HG03432 (cell line): ENCODE data around the gene SH3PXD2B.
"Not testable (repeated sequence)": the region's sequence is repeated elsewhere in the genome, so short reads cannot be mapped to it uniquely, and the experiment has no call there.

Source experiments
- ATAC-seq: cut with Tn5 transposase; IDR thresholded peaks from one replicate; pipeline ENCODE4 v1.9.1; 2021; ENCODE audit warnings: mild to moderate bottlenecking, moderate library complexity; ENCODE audit not compliant: unreplicated experiment

The SH3PXD2B gene

DNA sequence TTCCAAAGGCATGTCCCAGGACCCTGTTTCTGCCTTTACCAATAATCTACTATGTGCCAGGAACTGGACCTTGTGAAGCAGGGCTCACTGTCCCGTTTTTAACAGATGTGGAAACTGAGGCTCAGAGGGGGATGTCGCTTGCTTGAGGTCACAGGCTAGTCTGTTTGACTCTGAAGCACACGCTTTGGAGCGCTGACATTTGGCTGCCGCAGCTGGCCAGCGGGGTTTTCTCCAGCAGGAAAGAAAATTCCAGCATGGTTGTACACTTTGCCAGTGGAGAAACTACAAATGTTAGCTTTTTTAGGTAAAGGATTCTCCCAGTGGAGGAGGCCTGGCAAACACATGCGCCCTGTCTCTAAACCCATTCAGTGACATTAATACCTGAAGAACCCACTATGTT, 50.5 kb downstream of the SH3PXD2B start:
- ATAC-seq: no peak

DNA sequence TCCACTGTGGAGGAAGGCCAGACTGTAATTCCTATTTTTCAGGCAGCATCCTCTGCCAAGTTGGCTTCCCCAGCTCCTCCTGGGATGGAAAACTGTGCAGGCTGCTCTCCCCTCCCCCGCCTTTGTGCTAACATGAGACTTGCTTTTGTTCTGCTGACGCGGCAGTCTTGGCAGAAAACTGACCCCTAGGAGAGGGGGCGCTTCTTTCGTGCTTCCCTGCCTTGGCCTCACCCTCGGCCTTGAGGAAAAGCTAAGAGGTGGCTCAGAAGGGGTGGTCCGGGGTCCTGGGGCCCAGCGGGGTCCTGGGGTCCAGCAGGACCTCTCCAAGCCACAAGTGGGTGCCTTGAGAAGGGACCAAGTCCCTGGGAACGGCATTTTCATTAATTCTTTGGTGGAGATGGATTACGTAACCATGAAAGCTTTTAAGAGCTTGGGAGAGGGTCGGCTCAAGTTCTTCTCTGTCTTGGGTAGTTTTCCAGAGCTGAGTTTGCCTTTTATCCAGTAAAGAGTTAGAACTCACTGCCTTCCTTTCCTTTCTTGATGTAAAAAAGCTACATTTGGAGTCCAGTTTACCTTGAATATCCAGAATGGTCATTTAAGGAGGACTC, 51.0 kb downstream of the SH3PXD2B start:
- no peak for ATAC-seq

DNA sequence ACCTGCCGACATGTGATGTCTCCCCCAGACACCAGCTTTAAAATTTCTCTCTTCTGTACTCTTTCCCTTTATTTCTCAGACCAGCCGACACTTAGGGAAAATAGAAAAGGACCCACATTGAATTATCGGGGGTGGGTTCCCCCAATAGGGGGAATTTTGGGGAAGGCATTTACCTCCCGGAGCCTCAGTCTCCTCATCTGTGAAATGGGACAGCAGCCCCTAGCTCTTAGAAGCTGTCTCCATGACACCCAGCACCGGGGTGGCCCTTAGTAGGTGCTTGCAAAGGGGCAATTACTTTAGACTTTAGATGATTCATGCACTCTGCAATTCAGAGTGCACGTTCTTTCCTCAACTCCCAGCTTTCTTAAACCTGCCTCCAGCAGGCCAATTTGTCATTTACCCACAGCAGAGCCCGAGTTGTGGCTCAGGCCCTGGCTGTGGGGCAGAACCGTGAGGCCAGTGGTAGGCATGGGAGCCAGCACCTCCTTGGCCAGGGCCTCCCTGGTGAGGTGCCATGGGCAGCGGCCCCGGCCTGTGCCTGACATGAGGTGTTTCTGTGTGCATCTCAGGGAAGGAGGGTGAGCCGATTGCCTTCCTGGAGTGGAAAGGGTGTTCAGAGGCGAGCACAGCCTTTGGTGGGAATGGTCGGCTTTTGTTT, 51.7 kb downstream of the SH3PXD2B start:
- ATAC-seq: no peak

DNA sequence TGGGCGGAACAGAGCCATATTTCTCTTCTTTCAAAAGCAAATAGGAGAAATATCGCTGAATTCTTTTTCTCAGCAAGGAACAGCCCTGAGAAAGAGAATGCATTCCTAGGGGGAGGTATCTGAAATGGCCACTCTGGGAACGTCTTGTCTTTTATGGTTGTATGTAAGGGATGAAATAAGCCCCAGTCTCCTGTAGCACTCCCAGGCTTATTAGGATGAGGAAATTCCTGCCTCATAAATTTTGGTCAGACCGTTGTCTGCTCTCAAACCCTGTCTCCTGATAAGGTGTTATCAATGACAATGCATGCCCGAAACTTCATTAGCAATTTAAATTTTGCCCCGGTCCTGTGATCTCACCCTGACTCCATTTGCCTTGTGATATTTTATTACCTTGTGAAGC, 52.3 kb downstream of the SH3PXD2B start:
- not testable (repeated sequence) for ATAC-seq

DNA sequence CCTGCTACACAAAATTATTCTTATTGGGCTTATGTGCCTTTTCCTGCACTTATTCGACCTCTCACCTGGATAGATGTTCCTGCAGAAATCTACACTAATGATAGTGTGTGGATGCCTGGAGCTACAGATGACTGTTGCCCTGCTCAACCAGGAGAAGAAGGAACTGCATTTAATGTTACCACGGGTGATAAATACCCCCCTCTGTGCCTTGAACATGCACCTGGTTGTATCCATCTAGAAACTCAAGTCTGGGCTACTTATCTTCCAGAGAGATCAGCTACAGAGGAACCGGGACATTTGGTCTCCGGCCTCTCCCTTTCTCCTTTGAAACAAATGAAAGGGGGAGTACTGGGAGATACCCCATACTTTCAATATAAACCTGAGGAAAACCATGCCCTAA, 54.5 kb downstream of the SH3PXD2B start:
- no peak for ATAC-seq

DNA sequence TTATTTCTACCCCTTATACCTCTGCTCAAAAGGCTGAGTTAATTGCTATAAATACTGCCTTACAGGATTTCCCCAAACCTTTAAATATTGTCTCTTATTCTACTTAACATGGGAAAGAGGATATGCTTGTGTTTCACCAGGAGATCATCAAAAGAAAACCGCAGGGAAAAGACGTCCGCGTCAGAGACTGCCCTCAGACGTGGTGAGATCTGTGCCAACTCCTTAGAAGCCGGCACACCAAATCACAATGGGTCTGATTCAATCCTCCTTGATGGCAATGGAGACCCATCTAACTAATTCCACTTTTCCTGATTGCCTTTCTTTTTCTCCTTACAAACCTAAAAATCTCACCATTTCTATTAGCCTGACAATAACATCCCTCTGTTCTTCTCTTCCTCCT, 55.0 kb downstream of the SH3PXD2B start:
- no peak for ATAC-seq

DNA sequence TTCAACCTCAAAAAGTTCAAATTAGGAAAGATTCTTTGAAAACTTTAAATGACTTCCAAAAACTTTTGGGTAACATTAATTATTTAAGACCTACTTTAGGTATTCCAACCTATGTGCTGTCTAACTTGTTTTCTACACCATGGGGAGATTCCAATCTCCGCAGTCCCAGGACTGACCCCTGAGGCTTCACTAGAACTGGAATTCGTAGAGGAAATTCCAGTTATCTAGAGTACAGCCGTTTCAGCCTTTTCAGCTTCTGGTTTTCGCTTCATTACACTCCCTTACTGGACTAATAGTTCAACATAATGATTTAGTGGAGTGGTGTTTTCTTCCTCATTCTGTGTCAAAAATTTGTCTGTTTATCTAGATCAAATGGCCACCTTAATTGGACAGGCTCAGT, 55.7 kb downstream of the SH3PXD2B start:
- not testable (repeated sequence) for ATAC-seq

DNA sequence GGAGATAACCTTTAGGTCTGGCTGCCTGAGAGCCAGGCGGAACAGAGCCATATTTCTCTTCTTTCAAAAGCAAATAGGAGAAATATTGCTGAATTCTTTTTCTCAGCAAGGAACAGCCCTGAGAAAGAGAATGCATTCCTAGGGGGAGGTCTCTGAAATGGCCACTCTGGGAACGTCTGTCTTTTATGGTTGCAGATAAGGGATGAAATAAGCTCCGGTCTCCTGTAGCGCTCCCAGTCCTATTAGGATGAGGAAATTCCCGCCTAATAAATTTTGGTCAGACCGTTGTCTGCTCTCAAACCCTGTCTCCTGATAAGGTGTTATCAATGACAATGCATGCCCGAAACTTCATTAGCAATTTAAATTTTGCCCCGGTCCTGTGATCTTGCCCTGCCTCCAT, 57.3 kb downstream of the SH3PXD2B start:
- not testable (repeated sequence) for ATAC-seq

DNA sequence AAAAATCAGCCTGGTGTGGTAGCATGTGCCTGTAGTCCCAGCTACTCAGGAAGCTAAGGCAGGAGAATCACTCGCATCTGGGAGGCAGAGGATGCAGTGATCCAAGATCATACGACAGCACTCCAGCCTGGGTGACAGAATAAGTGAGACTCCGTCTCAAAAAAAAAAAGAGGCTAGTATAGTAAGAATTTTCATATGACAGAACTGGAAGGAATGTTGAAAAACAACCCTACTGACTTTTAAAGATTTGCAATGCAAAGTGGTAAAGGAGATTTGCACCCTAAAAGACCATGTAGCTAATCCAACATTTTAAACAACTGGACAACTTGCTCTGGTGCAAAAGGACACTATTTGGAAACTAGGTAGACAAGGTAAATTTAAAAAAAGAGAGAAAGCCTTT, 58.1 kb downstream of the SH3PXD2B start:
- ATAC-seq: no peak

DNA sequence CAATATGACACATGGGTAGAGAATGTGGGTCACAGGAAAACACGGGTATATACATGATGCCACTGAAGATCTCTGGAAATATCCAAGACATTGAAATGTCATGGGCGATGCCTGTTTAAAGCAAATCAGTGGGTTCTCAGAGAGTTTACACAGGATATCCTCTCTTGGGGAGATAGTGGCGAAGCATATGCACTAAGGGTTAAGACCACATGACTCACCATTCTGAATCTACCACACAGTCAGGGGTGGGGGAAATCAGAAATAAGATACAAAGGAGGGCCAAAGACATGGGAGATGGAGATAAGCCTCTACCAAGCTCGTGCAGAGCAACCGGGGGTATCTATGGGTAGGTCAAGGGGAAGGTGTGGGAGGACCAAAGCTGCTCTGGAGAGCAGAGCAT, 58.8 kb downstream of the SH3PXD2B start:
- ATAC-seq: no peak

DNA sequence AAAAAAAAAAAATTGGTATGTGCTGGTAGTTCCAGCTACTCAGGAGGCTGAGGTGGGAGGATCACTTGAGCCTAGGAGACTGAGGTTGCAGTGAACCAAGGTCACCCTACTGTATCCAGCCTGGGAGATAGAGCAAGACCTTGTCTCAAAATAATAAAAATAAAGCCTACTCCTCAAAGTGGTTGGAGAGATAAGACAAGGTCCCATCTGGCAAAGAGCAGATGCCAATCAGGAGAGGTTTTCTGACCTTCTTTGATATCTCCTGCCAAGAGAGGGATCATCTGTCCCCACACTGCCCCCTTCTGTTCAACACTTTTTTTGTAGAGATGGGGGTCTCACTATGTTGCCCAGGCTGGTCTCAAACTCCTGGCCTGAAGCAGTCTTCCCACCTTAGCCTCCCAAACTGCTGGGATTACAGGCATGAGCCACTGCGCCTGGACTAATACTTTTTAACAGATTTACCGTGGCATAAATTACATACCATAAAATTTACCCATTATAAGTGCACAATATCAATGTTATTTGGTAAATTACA, 64.7 kb downstream of the SH3PXD2B start:
- no peak for ATAC-seq

DNA sequence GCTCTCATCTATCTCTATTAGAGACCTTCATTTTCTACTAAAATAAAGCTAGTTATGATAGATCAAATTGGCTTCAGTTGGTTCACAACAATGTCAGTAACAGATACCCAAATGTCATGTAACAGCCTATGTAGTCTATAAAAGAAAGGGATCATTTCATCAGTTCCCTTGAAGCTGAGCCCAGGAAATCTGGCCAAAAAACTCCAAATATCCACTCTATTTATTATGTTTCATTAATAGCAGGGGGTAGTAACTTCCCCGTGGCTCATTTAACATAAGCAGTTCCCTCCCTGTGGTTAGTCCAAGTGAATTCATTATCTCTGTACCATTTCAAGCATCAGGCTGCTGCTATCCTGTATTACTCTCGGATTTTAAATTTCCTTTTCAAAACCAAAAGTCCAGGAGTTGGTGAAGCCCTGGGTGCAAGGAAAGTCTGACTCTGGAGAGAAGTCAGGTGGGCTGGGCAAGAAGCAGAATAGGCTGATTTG, 66.0 kb downstream of the SH3PXD2B start:
- ATAC-seq: no peak

DNA sequence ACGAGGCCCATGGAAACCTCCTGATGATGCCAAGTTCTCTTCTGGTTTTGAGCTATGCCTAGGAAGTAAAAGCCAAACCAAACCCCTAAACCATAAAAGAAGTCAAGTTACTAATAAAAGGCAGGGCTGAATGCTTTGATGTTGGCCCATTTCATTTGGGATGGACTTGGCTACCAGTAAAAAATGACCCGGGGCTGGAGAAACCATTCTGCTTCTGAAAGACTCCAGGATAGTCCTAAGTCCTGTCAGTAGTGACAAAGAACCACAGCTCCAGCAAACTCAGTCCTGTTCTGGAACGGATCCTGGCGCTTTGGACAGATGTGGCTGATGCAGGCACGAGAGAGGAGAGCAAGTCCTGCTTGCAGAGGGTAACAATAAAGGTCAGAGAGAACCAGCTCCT, 68.6 kb downstream of the SH3PXD2B start:
- no peak for ATAC-seq

DNA sequence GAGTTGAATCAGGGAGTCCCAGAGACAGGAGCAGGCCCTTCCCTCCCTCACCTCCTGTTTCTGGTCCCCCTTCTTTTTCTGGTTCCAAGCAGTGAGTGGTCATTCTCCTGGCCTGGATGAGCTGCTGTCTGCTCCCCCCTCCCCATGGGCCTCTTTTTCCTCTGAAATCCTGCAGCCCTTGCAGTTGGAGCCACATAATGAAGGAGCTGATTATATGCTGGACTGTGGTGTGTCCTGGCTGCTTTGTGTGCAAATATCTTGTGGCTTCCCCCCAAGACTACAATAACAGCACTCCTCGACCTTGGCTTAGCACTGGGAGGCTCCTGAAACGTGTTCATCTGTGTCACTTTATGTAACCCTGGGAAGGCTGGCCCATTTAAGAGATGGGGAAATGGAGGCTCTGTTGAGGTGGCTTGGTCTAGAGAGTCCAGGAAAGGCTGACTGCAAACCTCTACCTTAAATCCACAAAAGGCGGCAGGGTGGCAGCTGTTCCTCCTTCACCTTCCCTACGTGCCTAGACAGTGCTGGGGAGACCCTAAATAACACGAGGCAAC, 69.2 kb downstream of the SH3PXD2B start:
- ATAC-seq: no peak

DNA sequence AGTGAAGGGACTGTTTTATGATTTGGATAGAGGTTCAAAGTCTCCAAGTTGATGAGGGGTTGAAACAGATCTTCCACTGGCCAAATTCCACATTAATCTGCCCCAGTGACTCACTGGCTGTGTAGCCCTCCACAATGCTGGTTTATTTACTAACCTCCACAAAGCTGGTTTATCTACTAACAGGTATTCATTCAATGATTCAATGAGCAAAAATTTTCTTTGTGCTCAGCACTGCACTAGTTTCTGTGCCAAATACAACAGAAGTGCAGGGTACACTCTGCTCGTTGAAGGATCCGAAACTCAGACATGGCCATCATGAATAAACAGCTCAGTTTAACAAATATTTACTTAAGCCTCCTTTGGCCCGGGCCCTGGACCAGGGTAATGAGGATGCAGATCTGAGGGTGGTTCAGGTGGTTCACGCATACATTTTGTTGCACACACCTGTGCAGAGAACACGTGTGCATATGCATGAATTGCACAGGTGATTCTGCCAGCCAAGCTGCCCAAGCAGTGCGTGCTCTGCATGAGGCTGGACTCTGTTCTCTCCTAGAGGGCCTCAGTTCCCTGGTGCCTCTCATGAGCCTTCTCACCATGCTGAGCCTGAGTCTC, 71.0 kb downstream of the SH3PXD2B start:
- ATAC-seq: no peak

DNA sequence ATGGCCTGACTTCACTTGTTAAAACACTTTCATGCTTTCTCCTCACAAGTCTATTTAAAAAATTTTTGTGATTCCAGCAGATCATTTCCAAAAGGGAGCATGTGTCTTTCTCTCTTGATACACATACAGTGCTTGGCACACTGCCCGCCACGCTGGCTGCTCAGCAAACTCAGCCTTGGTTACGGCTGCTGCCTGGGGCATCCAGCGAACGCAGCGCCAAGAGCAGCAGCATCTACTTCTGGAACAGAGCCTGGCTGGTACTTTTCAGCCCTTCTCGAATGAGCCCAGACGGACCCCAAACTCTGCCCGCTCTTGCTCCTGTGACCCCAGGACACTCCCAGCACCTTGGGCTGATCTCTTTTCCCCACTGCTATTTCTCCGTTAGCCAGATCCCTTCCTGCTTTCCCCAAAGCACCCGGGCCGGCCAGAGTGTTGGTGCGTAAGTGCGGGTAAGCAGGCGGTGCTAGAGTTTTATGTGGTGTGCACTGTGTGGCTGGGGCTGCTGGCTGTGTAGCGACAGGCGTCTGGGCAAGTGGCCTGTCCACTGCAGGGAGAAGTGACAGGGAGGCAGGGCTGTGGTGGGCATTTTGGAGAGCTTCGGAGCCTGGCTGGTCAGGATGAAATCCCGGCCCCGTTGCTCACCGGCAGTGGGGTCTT, 73.2 kb downstream of the SH3PXD2B start:
- ATAC-seq: no peak

DNA sequence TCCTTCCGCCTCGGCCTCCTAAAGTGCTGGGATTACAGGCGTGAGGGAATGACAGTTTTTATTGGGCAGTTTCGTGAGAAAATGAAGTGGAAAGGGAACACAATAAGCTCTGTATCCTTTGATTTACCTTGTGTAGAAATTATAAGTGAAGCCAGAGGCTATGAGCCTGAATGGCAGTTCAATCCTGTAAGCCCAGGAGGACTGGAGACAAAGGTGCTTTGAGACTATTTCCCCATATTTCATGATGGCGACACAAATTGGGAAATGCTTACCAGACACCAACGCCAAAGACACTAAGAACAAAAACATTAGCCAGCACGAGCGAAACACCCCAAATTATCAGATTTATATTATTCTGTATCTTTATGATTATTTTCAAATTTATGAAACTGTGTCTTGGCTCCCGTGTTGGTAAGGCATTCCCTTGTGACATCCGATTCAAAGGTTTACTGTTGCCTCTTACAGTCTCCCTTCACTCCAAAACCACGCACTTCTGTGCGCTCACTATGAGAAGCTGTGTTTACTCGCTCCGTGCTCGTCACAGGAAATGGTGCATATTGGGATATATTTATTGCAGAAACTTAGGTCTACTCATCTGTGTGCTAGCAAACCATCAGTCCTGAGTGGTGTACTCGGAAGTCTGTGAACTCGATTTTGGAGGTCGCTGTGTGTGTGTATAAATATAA, 73.9 kb downstream of the SH3PXD2B start:
- no peak for ATAC-seq

DNA sequence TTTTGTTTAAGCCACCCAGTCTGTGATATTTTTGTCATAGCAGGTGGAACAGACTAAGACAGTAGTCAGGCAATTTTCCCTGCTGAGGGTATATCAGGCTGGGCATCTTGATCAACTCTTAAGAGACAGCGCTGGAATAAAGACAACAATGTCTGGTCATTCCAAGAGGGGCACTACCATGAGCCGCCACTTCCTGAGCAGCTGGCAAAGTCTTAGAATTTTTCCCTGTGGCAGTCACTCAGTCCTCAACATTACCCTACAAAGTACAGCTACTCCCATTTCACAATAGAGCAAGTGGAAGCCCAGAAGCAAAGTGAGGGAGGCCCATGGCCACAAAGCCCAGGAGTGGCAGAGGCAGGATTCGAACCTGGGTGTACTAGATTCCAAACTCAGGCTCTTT, 74.8 kb downstream of the SH3PXD2B start:
- ATAC-seq: no peak

DNA sequence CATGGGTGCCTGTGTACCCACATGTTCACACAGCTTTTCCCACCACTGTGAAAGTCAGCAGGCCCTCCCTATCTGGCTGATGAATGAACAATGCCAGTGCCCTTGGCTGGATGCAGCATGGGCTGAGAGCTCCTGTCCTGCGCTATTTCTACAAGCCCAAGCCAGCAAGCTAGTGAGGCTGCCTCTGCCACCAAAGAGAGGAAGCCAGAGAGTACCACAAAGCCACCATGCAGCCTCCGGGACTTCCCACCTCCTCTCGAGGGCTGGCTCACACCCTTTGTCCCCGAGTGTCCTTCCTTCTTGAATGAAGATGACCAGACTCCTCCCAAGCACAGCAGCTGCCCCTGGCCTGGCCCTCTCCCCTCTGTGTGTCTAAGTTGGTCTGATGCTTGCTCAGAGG, 76.5 kb downstream of the SH3PXD2B start:
- no peak for ATAC-seq

DNA sequence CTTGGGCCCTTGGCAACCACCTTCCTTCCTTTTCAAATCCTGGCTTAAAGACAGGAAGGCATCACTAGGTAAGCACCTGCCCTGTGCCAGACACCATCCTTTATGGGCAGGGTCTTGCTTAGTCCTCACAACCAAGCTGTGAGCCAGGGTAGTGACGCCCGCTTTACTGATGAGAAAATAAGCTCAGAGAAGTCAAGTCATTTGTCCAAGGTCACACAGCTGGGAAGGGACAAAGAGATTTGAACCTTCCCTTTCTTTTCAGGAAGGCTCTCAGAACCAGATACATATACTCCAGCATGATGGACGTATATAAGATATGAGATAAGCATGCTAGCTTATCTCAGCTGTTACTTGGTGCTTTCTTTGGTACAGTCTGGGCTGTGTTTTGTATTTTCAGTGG, 76.9 kb downstream of the SH3PXD2B start:
- no peak for ATAC-seq

DNA sequence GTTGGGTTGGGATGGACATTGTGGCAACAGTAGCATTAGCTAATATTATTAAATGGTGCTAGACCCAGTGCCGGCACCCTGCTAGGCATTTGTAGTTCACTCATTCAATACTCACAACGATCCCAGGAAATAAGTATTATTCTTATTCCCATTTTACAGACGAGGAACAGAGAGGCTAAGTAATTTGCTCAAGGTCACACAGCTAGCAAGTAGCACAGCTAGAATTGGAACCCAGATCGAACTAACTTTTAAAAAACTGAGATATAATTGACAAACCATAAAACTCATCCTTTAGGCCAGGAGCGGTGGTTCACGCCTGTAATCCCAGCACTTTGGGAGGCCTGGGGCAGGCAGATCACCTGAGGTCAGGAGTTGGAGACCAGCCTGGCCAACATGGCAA, 79.5 kb downstream of the SH3PXD2B start:
- ATAC-seq: no peak
